HTERT RPE-1 (cell line): ENCODE data around the gene KLHL36.
"Not testable (repeated sequence)": the region's sequence is repeated elsewhere in the genome, so short reads cannot be mapped to it uniquely, and the experiment has no call there.

ENCODE experiments used
- in situ Hi-C: fragments of 300-500 bp; cut with MboI; formaldehyde crosslinking; loops from 4 replicates; pipeline ENCODE4 v1.14.3; 2020; ENCODE audit warnings: low sequenced_read_pairs

The KLHL36 gene

DNA sequence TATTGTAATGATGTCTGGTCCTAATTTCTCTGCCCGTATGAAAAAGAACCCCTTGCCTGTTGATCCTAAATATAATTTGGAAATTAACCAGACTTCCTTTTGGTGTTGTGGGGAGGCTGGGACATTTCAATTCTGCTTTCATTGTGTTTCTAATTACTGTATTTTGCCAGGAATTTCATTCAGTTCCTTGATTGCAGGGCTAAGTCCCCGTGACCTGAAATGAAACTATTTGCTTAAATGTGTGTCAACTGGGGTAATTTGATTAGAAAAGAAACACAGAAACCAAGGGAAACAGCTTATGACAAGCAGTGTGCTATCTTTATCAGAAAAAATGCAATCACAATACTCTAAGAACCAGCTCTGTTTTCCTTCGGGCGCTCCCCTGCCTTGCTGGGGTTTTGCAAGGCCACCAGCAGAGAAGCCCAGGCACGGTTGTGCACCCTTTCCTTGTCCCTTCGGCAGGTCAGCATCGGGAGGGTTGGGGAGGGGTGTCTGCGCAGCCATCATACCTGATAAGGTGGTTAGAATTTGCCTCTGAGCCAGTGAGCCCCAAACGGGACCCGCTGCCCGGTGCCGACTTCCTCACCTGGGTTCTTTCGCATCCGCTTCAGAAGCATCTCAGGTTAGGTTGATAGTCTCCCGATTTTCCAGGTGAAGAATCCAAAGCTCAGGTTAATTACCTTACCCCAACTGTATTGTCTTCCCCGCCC, 19.4 kb downstream of the KLHL36 start:
- in situ Hi-C loops: no loop called here

DNA sequence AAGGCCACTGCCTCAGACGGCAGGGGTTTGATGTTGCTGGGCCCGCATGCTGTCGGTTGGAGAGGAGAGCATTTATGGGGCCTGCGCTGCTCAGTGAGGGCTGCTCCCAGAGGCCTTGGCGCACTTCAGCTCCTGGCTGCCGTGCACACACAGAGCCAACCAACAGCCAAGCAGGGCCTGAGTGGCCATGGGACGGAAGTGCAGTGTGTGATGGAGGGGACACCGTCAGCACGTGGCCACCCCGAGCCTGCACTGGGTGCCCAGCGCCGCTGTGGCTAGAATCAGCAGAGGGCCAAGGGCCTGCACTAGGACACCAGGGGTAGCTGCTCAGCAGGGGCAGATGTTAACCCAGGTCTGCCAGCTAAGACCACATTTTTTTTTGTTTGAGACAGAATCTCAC, 21.8 kb downstream of the KLHL36 start:
- in situ Hi-C loops: no loop called here

DNA sequence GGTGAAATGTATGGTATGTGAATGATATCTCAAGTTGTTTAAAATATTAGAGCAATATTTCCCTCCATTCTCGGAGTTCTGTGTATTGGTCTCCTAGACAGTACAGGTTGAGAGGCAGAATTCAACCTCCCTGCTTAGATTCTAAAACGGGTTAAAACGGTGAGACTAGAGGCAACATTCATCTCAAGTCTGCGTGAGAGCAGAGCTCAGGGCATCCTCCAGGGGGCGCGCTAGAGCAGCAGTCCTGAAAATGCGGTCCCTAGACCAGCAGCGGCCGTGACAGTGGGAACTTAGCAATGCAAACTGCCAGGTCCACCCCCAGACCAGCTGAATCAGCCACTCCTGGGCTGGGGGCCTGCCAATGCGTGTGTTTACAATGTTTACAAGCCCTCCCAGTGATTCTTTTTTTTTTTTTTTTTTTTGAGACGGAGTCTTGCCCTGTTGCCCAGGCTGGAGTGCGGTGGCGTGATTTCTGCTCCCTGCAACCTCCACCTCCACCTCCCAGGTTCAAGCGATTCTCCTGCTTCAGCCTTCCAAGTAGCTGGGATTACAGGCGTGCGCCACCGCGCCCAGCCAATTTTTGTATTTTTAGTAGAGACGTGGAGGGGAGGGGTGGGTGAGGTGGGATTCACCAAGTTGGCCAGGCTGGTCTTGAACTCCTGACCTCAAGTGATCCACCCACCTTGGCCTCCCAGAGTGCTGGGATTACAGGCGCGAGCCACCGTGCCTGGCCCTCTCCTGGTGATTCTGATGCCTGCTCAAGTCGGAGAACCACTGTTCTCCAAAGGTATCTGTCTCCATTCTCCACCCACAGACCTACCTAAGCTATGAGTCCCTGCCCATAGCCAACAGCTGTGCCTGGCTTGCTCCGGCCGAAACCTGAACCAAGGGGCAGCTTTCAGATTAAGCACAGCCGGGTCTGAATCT, 24.2 kb downstream of the KLHL36 start:
- in situ Hi-C loops: no loop called here

DNA sequence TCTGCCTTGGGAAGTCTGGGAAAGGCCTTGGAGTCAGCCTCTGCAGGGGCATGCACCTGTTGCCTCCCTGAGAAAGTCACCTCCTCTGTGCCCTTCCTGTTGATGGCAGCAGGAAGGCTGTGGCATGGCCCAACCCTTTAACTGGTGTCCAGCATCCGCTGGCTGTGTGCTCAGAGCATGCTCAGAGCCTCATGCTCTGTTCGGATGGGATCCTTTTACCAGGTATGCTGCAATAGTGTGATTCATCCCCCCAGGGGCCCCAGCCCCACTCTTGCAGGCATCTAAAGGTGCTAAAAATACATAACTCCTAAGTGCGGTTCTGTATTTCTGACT, 24.9 kb downstream of the KLHL36 start:
- in situ Hi-C loops: no loop called here

DNA sequence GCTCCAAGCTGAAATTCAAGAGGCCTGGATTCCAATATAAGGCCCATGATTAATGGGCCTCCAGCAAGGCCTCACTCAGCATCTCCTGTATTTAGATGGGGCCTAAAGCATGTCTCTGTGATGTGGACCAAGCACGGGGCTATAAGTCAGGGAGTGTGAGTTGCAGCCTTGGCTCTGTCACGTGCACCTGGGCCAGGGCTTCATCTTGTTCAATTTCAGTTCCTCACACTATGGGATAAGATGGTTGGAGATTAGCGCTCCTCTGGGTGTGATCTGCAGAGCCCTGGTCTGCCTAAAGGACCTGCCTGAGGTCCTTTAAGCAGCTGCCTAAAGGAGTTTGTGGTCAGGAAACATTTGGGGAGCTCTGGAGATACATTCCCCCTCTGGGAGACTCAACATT, 25.2 kb downstream of the KLHL36 start:
- in situ Hi-C loops: no loop called here

DNA sequence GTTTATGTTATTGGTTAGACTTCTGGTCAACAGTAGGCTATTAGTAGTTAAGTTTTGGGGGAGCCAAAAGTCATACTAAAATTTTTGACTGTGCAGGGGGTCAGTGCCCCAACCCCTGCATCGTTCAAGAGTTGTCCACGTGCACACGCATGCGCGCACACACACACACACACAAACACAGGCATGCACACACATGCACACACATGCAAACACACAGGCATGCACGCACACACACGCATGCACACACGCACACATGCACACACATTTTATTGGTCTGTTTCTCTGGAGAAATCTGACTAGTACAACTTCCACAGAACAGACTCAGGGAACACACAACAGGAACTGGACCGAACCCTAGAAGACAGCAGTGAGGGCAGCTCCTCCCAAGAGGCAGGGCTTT, 27.1 kb downstream of the KLHL36 start:
- in situ Hi-C loops: no loop called here

DNA sequence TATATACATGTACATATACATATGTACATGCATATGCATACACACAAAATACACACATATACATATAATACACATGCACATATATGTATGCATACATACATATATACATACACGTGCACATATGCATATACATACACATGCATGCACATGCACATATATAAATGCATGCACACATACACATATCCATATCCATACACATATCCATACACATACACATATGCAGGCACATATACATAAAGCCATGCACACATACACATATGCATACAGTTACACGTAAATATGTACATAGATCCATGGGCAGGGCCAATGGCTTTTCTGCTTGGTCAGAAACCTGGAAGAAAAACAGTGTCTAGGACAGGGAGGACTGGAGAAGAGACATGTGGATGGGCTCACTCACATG, 27.6 kb downstream of the KLHL36 start:
- in situ Hi-C loops: no loop called here

DNA sequence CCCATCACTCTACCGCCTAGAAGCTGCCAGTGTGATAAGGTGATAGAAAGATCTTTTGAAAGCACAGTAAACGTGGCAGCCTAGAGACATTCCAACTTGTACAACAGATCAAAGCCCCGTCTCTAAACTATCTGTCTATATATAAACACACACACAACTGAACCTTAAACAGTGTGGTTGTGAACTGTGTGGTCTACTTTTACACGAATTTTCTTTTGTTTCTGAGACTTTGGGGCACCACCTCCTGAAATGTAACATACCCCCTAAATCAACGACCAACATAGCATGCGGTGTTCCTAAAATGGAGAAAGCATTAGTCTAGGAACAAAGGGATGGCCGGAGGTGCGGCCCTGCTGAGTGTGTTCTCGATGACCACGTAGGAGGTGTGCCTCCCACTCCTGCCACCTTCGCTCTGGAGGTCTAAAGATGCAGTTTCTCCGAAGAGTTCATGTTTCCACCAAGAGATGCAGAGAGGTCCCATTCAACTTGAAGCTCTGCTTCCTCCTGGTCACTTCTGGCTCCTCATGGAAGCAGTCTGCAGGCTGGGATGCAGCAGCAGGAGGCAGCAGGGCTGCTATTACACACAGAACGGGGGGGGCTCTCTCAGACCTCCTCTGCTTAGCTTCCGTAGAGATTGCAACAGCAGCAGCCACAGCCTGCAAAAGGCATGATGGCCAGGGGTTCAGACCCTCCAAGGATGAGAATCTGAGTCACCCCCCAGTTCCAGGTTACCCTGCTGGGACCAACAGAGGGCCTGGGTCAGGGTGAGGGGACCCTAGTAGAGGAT, 28.9 kb downstream of the KLHL36 start:
- in situ Hi-C loops: no loop called here

DNA sequence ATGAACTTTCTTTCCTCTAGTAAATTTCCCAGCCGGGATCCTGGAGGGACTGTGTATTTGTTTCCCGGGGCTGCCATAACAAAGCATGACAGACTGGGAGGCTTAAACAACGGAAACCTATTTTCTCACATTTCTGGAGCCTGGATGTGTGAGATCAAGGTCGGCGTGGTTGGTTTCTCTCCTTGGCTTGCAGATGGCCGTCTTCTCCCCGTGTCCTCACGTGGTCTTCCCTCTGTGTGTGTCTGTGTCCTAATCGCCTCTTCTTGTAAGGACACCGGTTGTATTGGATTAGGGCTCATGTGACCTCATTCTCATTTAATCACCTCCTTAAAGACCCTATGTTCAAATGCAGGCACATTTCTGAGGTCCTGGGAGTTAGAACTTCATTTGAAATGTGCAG, 29.5 kb downstream of the KLHL36 start:
- in situ Hi-C loops: no loop called here

DNA sequence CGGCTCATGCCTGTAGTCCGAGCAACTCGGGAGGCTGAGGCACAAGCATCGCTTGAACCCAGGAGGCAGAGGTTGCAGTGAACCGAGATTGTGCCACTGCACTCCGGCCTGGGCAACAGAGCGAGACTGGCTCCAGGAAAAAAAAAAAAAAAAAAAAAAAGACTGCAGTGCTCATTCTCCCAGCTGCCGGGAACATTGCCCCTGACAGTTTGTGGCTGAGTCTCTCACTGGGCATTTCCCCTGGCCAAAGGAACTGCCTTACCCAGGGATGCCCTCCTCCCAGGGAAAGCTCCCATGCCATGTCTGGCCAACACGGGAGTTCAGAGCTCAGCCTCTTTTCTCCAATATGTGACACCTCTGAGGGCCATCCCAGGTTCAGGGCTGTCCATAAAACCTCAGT, 30.2 kb downstream of the KLHL36 start:
- in situ Hi-C loops: no loop called here

DNA sequence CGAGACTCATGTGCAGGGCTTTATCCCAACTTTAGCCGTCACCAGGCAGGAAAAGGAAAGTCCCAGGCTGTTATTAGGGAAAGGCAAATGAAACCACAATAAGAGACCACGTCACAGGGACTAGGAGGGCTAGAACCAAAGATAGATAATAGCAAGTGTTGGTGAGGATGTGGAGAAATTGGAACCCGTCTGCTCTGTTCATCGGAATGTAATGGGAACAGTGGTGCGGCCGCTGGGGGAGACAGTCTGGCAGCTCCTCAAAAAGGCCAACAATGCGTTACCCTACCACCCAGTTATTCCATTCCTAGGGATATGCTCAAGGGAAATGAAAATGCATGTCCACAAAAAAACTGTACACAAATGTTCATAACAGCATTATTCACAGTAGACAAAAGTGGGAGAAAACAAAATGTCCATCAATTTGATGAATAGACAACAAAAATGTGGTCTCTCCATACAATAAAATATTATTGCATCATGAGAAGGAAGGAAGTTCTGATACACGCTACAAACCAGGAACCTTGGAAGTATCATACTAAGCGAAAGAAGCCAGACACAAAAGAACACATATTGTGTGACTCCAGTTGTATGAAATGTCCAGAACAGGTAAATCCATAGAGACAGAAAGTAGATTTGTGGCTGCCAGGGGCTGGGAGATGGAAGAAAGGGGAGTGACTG, 32.0 kb downstream of the KLHL36 start:
- in situ Hi-C loops: no loop called here

DNA sequence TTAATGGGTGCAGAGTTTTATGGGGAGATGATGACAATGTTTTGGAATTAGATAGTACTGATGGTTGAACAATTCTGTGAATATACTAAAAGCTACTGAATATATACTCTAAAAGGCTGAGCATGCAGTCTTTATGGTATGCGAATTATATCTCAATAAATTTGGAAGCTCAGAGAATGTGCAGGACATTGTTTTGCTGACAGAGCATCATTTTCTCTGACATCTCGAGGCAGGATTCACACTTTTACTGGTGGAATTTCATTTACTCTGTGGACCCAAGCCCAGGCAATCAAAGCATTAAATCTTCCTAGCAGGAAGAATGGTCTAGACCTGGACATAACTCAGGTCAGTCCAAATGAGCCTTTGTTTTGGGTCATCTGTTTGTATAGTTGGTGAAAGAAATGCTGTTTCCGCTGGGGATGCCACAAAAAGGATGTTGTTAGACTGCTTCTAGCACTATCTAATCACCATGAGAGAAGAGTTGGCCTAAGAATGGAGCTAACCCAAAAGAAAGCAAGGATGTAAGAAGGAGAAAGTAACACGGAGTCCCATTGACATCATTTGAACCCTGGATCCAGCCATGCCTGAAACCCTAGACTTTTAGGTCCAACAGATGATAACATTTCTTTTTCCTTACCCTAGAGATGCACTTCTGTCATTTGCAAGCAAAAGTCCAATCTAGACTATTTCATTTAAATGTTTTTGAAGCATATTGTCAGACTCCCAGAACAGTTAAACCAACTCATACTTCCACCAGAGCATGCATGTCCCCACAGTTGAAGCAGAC, 32.7 kb downstream of the KLHL36 start:
- in situ Hi-C loops: no loop called here

DNA sequence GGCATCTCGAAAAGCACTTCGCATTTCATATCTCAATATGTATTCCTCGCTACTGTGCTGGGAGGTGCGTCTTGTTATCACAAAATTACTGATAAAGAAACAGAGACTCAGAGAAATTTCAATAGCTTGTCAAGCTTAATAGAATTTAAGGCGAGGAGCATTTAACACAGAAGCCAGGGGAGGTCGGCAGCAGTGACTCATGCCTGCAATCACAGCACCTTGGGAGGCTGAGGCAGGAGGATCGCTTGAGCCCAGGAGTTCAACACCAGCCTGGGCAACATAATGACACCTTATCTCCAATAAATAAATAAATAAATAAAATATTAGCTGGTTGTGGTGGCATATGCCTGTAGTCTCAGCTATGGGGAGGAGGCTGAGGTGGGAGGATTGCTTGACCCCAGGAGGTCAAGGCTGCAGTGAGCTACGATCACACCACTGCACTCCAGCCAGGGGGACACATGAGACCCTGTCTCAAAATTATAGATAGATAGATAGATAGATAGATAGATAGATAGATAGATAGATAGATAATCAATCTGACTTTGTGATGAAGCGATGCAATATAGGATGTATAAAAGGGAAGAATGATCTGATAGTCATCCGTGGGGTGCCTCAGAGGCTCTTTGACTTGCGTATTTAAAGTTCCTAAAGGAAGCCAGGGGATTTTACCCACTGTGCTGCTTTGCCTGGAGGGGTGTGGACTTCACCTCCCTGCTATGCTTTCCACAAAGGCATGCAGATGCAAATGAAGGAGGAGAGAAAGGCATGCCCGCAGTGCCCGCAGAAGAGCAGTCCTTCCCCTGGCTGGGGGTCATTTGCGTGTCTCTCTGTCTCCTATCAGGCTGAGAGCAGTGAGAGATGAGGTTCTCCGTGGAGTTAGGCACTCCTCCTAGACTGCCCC, 35.6 kb downstream of the KLHL36 start:
- in situ Hi-C loops: no loop called here

DNA sequence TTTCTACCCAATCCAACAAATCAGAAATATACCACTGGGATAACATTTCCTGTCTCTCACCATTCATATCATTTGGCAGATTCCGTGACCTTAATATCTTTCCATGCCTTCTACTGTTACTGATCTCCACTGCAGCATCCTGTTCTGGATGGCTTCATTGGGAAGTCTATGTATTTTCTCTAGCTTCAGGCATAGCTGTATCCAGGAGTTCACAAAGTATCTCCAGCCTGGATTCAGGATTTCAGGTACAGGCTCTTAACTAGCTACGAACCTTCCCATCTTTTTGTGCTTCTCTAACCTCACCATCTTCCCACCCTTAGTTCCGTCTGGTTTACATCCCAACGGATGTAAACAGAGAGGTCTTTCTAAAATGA, 36.3 kb downstream of the KLHL36 start:
- in situ Hi-C loops: no loop called here

DNA sequence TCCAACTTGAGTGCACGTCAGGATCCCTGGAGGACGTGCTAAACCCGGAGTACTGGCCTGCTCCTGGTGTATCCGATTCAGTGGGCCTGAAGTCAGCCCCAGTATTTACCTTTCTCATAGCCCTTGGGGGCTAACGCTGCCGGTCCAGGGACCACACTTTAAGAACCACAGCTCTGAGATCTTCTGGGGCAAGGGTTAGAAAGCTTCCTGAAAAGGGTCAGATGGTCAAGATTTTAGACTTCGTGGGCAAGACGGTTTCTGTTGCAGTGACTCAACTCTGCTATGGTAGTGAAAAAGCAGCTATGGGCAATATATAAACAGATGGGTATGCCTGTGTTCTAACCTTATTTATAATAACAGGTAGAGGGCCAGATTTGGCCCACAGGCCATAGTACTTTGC, 36.9 kb downstream of the KLHL36 start:
- in situ Hi-C loops: no loop called here

DNA sequence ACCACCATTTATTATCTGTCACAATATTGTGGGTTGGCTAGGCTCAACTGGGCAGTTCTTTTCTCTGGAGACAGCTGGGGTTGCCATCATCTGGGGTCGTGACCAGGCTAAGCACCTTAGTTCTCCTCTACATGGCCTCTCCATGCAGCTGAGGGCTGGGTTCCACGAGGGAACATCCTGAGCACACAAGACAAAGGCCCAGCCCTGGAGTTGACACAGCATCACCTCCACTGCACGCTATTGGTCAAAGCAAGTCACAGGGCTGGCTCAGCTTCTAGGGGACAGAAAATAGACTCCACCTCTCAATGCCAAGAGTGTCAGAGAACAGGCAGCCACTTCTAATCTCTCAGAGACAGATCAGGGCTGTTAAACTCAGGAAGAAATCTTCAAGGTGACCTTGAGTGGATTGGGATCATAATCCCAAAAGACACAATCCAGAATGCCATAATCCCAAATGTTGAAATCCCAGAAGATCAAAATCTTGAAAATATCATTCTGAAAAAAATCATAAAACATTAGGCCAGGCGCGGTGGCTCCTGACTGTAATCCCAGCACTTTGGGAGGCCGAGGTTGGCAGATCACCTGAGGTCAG, 38.5 kb downstream of the KLHL36 start:
- in situ Hi-C loops: no loop called here

DNA sequence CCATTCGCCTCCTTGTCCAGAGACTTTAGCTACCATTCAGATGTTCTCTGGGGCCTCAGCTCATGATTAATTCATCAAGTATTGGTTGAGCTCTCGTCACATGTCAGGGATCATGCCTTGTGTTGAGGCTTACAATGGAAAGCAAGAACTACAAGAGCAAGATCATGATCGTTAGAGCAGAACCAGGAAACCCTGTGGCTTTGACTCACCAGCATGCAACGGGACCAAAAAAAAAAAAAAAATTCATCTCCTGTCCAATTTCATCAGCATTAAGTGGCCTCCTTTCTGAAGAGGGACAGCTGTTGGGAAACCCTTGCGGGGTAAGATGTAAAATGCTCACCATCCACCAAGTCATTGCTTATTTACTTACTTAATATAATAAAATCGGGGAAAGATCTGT, 39.4 kb downstream of the KLHL36 start:
- in situ Hi-C loops: no loop called here

DNA sequence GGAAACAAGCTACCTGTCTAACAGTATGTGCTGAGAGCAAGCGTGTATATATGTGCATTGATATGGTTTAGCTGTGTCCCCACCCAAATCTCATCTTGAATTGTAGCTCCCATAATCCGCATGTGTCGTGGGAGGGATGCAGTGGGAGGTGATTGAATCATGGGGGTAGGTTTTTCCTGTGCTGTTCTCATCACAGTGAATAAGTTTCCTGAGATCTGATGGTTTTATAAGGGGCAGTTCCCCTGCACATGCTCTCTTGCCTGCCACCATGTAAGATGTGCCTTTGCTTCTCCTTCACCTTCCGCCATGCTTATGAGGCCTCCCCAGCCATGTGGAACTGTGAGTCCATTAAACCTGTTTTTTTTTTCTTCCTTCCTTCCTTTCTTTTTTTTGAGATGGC, 39.9 kb downstream of the KLHL36 start:
- in situ Hi-C loops: not testable (repeated sequence)

DNA sequence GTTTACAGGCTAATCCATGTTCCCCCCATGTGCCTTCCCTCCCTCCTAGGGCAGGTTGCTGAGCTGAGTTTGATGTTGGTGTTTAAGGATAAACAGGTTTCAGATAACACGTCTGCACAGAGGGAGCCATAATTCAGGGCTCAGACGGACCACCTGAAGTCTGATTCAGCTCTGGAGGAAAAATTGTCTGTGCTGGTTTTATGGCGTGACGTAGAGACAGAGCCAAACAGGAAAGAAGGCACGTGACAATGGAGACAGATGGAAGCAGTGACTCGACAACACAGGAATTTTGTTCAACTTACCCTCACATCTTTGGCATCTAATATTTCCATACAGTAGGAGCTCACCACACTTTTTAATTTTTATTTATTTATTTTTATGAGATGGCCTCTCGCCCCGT, 40.8 kb downstream of the KLHL36 start:
- in situ Hi-C loops: no loop called here
